HepG2 (cell line): ENCODE measurements around the gene TMEM62. TPM values are rescaled to one million over a fixed set of nuclear protein-coding genes. Genes with fewer than 3 reads are reported as not detected.

Source experiments
- ATAC-seq: fragments of 200-7000 bp; cut with Tn5 transposase; 3 replicates; pipeline ENCODE4 v1.9.1; 2020; ENCODE audit warnings: mild to moderate bottlenecking, moderate library complexity
- BruUV-seq: library from RNA; stranded (reverse); fragments of 400-500 nt; replicated peaks from 2 replicates; lab custom pipeline; 2021; lab: Mats Ljungman, UMichigan
- CTCF ChIA-PET: fragments of 300-600 bp; formaldehyde crosslinking; extraction: SDS; loops from one replicate; lab custom pipeline; 2021; ENCODE audit warnings: low total read pairs, inconsistent platforms, low intra/inter-chr PET ratio; lab: Yijun Ruan, JAX
- POLR2A ChIA-PET: fragments of 350-600 bp; sonication (Branson Sonifier 250); formaldehyde crosslinking; loops from one replicate; lab custom pipeline; 2020; ENCODE audit warnings: antibody characterized with exemption, inconsistent platforms; lab: Yijun Ruan, JAX
- DNase-seq: peaks from one replicate; pipeline ENCODE4 v3.0.0-alpha.2; 2015; ENCODE audit warnings: low spot score
- FAIRE-seq: peaks from 3 replicates; lab custom pipeline; 2011; peaks lifted over from hg19 to GRCh38; lab: Jason Lieb, UNC
- H2AFZ ChIP-seq: one replicate; pipeline ENCODE4 v1.6.1; 2011; ENCODE audit warnings: low read length, inconsistent platforms
- H3K27ac ChIP-seq: fragments of 300-600 bp; 3 replicates; pipeline ENCODE4 v1.8.0; 2011; ENCODE audit warnings: mixed run types, mild to moderate bottlenecking, mixed read lengths, low read length, inconsistent platforms; ENCODE audit not compliant: insufficient read depth; ENCODE audit errors: extremely low read length
- H3K27me3 ChIP-seq, 2 experiments: fragments of 200-600 bp in 1 of 2; 2 replicates in 1 of 2; 3 replicates in 1 of 2; pipeline versions ENCODE4 v1.6.0 to v1.8.0; 2011; ENCODE audit warnings: low read length in 2 of 2, mild to moderate bottlenecking in 2 of 2, moderate library complexity in 2 of 2, inconsistent platforms in 1 of 2; ENCODE audit not compliant: insufficient read depth in 2 of 2, control insufficient read depth in 1 of 2
- H3K36me3 ChIP-seq, 2 experiments: fragments of 200-600 bp in 1 of 2; replicated peaks in 1 of 2; 2 replicates in 1 of 2; 3 replicates in 1 of 2; pipeline versions ENCODE4 v1.5.1 to v1.8.0; 2011; ENCODE audit warnings: low read length in 2 of 2, inconsistent platforms in 1 of 2; ENCODE audit not compliant: insufficient read depth in 2 of 2, control insufficient read depth in 1 of 2
- H3K4me1 ChIP-seq: 2 replicates; pipeline ENCODE4 v1.5.1; 2012; ENCODE audit warnings: low read length, inconsistent platforms; ENCODE audit not compliant: insufficient read depth
- H3K4me2 ChIP-seq: 2 replicates; pipeline ENCODE4 v1.6.0; 2011; ENCODE audit warnings: low read depth, low read length, inconsistent platforms
- H3K4me3 ChIP-seq, 3 experiments: fragments of 200-600 bp in 1 of 3; sonication (generic), shearing (Covaris generic) in 1 of 3; replicated peaks in 1 of 3; 2 replicates each; pipeline ENCODE4 v1.5.1; 2011 to 2016; ENCODE audit warnings: low read length in 3 of 3, inconsistent platforms in 2 of 3, low read depth in 2 of 3, mild to moderate bottlenecking in 2 of 3, control low read depth in 1 of 3, mixed read lengths in 1 of 3; ENCODE audit not compliant: insufficient read depth in 1 of 3
- H3K79me2 ChIP-seq: one replicate; pipeline ENCODE4 v1.6.1; 2011; ENCODE audit warnings: low read length, inconsistent platforms; ENCODE audit not compliant: insufficient read depth
- H3K9ac ChIP-seq: 2 replicates; pipeline ENCODE4 v1.6.0; 2011; ENCODE audit warnings: mild to moderate bottlenecking, low read depth, low read length, inconsistent platforms; ENCODE audit not compliant: insufficient read depth
- H3K9me3 ChIP-seq: 2 replicates; pipeline ENCODE4 v1.5.1; 2012; ENCODE audit warnings: mild to moderate bottlenecking, low read length
- H4K20me1 ChIP-seq: 2 replicates; pipeline ENCODE4 v1.6.0; 2011; ENCODE audit warnings: inconsistent platforms, mild to moderate bottlenecking, low read length, moderate library complexity; ENCODE audit not compliant: insufficient read depth
- CHD2 ChIP-seq: IDR thresholded peaks from 2 replicates; pipeline ENCODE4 v1.6.1; 2011; ENCODE audit warnings: low read depth, low read length, improper control_type of control experiment
- KLF15 ChIP-seq: sonication (generic); formaldehyde crosslinking; IDR thresholded peaks from 2 replicates; pipeline ENCODE4 v1.8.1; 2023; ENCODE audit warnings: borderline replicate concordance, mild to moderate bottlenecking, inconsistent platforms, missing genetic modification reagents, mixed read lengths
- SNAPC2 ChIP-seq: sonication (generic); formaldehyde crosslinking; IDR thresholded peaks from 2 replicates; pipeline ENCODE4 v1.8.1; 2022; ENCODE audit warnings: mild to moderate bottlenecking, missing genetic modification reagents
- ZNF878 ChIP-seq: sonication (generic); formaldehyde crosslinking; IDR thresholded peaks from 2 replicates; pipeline ENCODE4 v1.8.1; 2023; ENCODE audit warnings: mild to moderate bottlenecking, missing genetic modification reagents, moderate library complexity
- WGBS: methylation state at CpG from one replicate; pipeline ENCODE4 v1.1.6; 2017; ENCODE audit warnings: low lambda C conversion rate; 5-methylcytosine and 5-hydroxymethylcytosine counted together
- in situ Hi-C: cut with HindIII; loops from 2 replicates; pipeline ENCODE4 v1.10.0; 2017; ENCODE audit warnings: low pct_unique_long_range_greater_than_20kb; ENCODE audit not compliant: extremely low pct_ligation_motif_present
- intact Hi-C: fragments of 100-400 bp; cut with micrococcal nuclease; formaldehyde crosslinking; loops from one replicate; pipeline ENCODE4 v1.10.0; 2022; ENCODE audit not compliant: unreplicated experiment
- polyA plus RNA-seq, 8 experiments: library from polyadenylated mRNA; depleted of rRNA in 3 of 8; stranded (reverse) in 7 of 8; unstranded in 1 of 8; fragments of >200 nt; fragmentation: Illumina TruSeq in 4 of 8; extraction: Trizol in 4 of 8; gene quantifications; 2 replicates each; pipeline versions ENCODE4 v1.2.1 to v1.2.3, GENCODE V29; 2011 to 2016; ENCODE audit warnings: low read depth in 4 of 8, missing spikeins in 1 of 8, mixed read lengths in 1 of 8; ENCODE audit not compliant: insufficient read depth in 1 of 8
- total RNA-seq, 5 experiments: library from RNA; depleted of rRNA; stranded (reverse); fragments of >200 nt; fragmentation: Illumina TruSeq; extraction: Trizol; gene quantifications; 2 replicates each; pipeline ENCODE4 v1.2.3, GENCODE V29; 2016; ENCODE audit warnings: low read depth in 1 of 5

Gene TMEM62
- total and polyA plus RNA-seq, 2 of the 13 experiments (the other 11 are each of a cell fraction or from before 2014, with no cell fraction given), result 14.2 to 20.9 TPM

DNA sequence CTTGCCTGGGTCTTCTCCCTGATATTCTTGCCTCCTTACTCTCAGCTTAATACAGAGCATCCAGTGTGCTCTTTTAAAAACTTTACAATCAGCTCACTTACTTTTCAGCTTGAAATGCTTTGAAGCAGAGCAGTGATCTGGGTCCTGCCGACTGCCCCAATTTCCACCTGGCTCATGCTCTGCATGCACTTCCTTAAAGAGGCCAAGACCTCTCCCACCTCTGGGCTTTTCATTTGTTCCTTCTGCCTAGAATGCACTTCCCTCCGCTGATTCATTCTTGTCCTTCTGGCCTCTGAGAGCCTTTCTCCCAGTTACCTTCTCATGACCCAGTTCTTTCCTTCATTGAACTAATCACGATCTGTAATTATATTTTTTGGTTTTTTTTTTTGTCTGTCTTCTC, 49.9 kb downstream of the TMEM62 start:
- H3K27ac ChIP-seq, result no peak overlapping the region
- DNase-seq, result no peak
- no peaks in the 10 kb centered on the region for H3K27me3 ChIP-seq
- no TSS peak for BruUV-seq
- H3K36me3 ChIP-seq, result peaks cover 3 to 19% of the 10 kb centered on the region in 2 experiments; a peak in 2 of 5 replicates
- 92% methylated on average over 3 of the region's 3 CpGs for WGBS
- intact Hi-C loops (no loop called here), in situ Hi-C loops (no loop called here)
- no peak overlapping the region for H3K9ac ChIP-seq
- ChIA-PET CTCF (no interaction called here), POLR2A (no interaction called here)
- H3K4me1 ChIP-seq, result peaks cover 10% of the 10 kb centered on the region
- no peaks in the 10 kb centered on the region for H3K79me2 ChIP-seq
- H3K4me3 ChIP-seq, result no peak overlapping the region
- no peaks in the 10 kb centered on the region for H3K9me3 ChIP-seq
- H4K20me1 ChIP-seq, result no peaks in the 10 kb centered on the region
- H3K4me2 ChIP-seq, result no peak overlapping the region
- no peak for ATAC-seq
- no peak overlapping the region for H2AFZ ChIP-seq
- no peak for FAIRE-seq
- no peak for TF ChIP-seq ZNF878

DNA sequence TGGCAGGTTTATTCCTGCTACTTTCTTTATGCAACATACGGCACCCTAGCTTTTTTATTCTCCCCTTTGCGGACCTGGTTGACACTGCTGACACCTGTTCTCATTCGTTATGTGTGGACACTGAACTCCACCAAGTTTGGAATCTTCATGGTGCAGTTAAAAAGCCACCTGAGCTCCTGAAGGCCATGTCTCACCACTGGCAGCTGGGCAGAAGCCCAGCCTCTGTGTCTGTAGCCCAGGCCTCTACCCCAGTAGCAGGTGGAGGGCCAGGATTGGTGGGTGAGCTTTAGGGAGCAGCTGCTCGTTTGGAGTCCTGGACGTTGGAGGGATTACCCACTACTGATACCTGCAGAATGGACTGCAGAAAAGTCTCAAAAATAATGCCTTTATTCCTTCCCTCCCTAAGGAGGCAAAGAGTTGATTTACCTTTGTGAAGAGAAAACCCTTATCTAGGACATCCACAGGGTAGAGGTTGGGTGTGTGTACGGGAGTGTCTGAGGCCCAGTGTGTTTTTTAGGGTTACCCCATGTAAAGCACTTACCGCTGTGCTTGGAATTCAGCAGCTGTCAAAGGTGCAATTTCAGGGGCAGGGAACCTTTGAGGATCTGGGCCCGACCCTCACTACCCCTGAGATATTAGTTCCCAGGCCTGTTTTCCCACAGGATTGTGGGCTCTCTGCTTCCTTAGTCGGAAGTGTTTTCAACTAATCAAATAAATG, 51.2 kb downstream of the TMEM62 start:
- ChIA-PET POLR2A (interaction anchor here (1.0 kb wide), 1 partner anchor 9 kb away, joined by 4 read pairs; no protein-coding TSS in a partner anchor), CTCF (interaction anchor here (1.1 kb wide), 1 partner anchor 101 kb away, joined by 3 read pairs; no protein-coding TSS in a partner anchor)
- H3K27ac ChIP-seq, result no peak overlapping the region
- no peaks in the 10 kb centered on the region for H3K9me3 ChIP-seq
- DNase-seq (no peak), FAIRE-seq (no peak), ATAC-seq (no peak; the same call in 2 of the 3 replicates)
- H3K9ac ChIP-seq, result no peak overlapping the region
- in situ Hi-C loops, result no loop called here
- H3K27me3 ChIP-seq, result no peaks in the 10 kb centered on the region
- peaks cover 10% of the 10 kb centered on the region for H3K4me1 ChIP-seq
- no peaks in the 10 kb centered on the region for H3K79me2 ChIP-seq
- intact Hi-C loops, result loop anchor here (5.0 kb wide), 1 partner anchor 77 kb away; the partner anchor contains the start of gene UBR1
- no peak for TF ChIP-seq KLF15 (CRISPR knock-in tag)
- TF ChIP-seq CHD2, result no peak
- TF ChIP-seq SNAPC2 (CRISPR knock-in tag), result no peak
- H2AFZ ChIP-seq, result no peak overlapping the region
- WGBS, result 84% methylated on average over 9 of the region's 9 CpGs
- peak overlapping the region in 1 of 3 experiments; percentile 86; a peak in 1 of 6 replicates for H3K4me3 ChIP-seq
- H3K36me3 ChIP-seq, result peaks cover 3 to 19% of the 10 kb centered on the region in 2 experiments; a peak in 2 of 5 replicates
- peak overlapping the region; percentile 89; the same call in 1 of the 2 replicates for H3K4me2 ChIP-seq
- no peaks in the 10 kb centered on the region for H4K20me1 ChIP-seq
- no TSS peak for BruUV-seq
